Subcutaneous adipose tissue (tissue), 4 donors: Measurements from ENCODE around the gene POT1. TPM values are rescaled to one million over a fixed set of nuclear protein-coding genes. Genes with fewer than 3 reads are reported as not detected.

ENCODE experiments used
- CTCF ChIP-seq: fragments of 450-650 bp; IDR thresholded peaks from one replicate; pipeline ENCODE4 v1.5.1; 2016; ENCODE audit warnings: low read depth, mild to moderate bottlenecking, control low read depth, antibody characterized with exemption, moderate library complexity
- total RNA-seq, 4 donors: library from RNA; depleted of rRNA; stranded (reverse); fragments of >200 nt; gene quantifications; one replicate each; pipeline ENCODE4 v1.1.0, GENCODE V29; 2016

The POT1 gene
- total RNA-seq, 4 donors from 2014 or later = 14.5 to 32.3 (median 22.0) TPM

- TF ChIP-seq CTCF = no peak
These were observed 49.9 kb downstream of the POT1 start for GRCh38 chr7:124879771-124880170.

- no peak for TF ChIP-seq CTCF
These were observed 50.5 kb downstream of the POT1 start for GRCh38 chr7:124879103-124879502.

GRCh38 chr7:124874644-124875163 lies 54.9 kb downstream of the POT1 start:
- TF ChIP-seq CTCF = no peak

- no peak for TF ChIP-seq CTCF
These were observed 71.9 kb downstream of the POT1 start for GRCh38 chr7:124857672-124858235.

GRCh38 chr7:124856299-124856888 lies 73.2 kb downstream of the POT1 start:
- no peak for TF ChIP-seq CTCF

- TF ChIP-seq CTCF = no peak
These were observed 86.3 kb downstream of the POT1 start for GRCh38 chr7:124843336-124843735.

- TF ChIP-seq CTCF = no peak
These were observed 89.2 kb downstream of the POT1 start for GRCh38 chr7:124840435-124840834.
